HCEC 1CT (cell line): Measurements from ENCODE around the gene ZDHHC24.
"Not testable (repeated sequence)": the region's sequence is repeated elsewhere in the genome, so short reads cannot be mapped to it uniquely, and the experiment has no call there.

Experiments
- DNase-seq: peaks from one replicate; pipeline ENCODE4 v3.0.0-alpha.2; 2017

Gene ZDHHC24

GRCh38 chr11:66543263-66544107 is 2.4 kb downstream of the ZDHHC24 start:
- DNase-seq = peak; percentile 27

DNA sequence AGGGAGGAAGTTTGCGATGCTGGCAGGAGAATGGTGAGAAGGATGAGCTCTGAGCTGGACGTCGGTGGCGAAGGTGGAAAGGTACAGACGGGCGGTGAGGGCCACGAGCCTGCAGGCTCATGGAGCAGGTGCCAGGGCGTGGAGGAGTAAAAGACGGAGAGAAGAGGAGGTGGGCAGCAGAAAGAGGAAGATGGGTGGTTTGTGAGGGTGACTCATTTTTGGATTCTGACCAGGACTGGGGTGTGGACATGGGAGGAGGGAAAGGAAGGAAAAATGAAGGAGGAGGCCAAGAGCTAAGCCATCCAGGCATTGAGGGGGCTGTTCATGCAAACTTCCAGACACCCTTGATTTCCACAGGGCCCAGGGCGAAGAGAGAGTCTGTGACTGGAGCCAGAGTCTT is 3.5 kb downstream of the ZDHHC24 start:
- DNase-seq = no peak

DNA sequence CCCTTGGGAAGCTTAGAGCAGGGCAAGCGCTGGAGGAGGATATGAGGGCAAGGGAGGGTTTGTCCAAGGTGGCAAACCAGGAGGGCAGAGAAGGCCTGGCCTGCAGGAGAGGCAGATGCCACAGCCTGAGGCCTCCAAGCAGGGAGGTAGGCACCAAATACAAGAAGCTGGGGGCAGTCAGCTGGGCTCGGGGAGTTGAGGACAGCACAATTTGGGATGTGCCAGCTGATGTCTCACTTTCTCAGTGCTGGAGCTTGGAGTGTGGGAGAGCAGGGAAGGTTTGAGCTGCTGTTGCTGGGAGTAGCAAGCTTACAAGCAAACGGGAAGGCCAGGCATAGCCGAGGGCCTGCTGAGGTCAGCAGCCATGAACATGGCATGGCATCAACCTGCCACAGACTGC is 4.0 kb downstream of the ZDHHC24 start:
- no peak for DNase-seq

GRCh38 chr11:66540598-66540997 is 5.2 kb downstream of the ZDHHC24 start:
- not testable (repeated sequence) for DNase-seq

GRCh38 chr11:66539870-66540213 is 6.0 kb downstream of the ZDHHC24 start:
- no peak for DNase-seq

GRCh38 chr11:66539170-66539869 is 6.5 kb downstream of the ZDHHC24 start:
- DNase-seq = no peak

DNA sequence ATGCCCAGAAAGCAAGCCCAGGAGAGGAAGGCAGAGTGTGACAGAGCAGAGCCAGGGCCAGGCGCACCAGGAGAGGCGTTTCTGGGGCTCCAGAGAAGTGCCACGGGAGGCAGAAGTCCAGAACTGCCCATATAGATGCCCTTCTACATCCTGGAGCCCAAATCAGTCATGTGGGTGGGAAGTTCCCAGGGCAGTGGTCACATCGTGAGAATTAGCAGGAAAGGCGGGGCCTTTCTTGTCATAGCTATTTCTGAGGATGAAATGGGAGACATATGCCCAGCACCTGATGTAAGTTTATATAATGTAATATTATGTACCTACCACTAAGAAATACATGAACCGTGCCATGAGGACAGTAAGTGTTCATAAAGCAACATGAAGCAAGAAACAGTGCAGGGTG is 13.1 kb downstream of the ZDHHC24 start:
- DNase-seq = no peak

DNA sequence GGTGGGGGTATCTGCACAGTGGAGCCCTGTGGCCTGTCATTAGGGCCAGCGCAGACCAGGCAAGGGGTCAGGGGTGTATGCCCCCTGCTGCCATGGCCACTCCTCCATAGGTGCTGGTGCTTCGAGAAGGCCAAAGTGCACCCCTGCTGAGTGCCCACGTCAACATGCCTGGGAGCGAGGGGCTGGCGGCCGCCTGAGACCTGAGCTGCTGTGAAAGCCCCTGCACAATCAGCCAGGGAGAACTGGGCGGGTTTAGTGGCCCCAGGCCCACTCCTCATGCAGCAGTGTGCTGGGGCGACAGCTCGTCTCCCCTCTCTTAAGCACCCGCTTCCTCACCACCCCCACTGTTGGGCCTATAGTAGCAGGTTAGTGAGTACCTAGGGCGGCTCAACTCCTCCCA is 14.0 kb downstream of the ZDHHC24 start:
- DNase-seq = no peak

DNA sequence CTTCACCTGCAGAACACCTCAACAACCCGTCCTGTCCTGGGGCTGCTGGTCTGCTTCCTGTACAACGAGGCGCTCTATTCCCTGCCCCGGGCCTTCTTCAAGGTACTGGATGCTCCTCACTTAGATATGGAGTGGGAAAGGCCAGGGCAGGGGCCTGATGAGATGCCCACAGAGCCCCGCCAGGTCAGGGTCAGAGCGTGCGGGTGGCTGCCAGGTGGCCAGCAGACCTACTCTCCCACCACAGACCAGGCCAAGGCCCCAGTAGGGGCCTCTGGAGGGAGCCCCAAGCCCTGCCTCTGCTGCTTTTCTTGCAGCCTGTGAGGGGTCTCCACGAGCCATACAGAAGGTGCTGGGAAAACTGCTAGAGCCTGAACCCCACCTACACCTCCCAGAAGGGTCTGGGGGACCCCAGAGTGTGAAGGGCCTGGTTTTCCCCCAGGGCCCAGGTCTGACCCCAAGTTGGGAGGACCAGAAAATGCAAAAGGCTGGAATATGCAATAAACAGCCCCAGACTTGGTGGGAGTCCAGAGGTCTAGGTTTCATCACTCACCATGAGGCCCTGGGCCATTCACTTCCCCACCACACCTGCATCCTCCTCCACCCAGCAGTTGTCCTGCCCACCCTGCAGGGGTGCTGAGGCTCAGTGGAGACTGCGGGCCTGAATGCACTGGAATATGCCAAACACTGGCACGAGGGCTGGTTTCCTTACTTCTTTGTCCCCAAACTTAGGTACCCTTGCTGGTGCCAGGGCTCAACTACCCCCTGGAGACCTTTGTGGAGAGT is 14.7 kb downstream of the ZDHHC24 start:
- DNase-seq = no peak

DNA sequence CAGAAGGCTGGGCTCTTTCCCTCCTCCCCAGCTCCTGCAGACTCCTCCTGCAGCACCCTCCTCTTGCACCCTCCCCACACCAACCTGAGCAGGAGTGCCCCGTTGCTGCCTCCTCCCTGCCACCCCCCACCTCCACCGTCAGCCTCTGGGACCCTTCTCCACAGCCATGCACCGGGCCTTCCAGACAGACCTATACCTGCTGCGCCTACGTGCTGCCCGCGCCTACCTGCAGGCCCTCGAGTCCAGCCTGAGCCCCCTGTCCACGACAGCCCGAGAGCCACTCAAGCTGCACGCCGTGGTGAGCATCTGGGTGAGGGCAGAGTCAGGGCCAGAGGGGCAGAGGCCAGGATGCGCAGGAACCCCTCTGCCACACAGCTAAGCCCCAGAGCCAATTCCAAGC is 16.2 kb downstream of the ZDHHC24 start:
- DNase-seq = no peak

GRCh38 chr11:66529069-66529468 is 16.8 kb downstream of the ZDHHC24 start:
- no peak for DNase-seq

DNA sequence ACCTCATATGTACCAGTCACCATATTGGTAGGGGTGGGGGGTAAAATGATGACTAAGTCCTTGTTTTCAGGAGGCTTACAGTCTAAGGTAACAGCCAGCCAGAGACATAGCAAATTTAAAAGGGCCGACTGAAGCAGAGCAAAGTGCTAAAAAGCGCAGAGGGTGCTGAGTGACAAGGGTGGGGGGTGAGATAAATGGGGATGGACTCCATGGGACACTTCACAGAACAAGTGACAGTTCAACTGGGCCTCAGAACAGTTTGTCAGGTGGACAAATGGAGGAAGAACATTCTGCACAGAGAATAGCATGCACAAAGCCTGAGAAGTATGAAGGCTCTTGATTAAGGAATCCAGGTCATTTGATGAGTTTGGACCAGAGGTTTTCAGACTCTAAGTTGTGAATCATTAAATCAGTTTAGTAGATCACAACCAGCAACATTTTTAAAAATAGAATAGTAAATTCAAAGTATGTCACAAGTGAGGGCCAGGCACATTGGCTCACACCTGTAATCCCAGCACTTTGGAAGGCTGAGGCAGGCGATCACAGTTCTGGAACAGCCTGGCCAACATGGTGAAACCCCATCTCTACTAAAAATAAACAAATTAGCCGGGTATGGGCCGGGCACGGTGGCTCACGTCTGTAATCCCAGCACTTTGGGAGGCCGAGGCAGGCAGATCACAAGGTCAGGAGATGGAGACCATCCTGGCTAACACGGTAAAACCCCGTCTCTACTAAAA is 21.4 kb downstream of the ZDHHC24 start:
- no peak for DNase-seq

- no peak for DNase-seq
Measured at GRCh38 chr11:66523611-66524010, 22.2 kb downstream of the ZDHHC24 start.

GRCh38 chr11:66510990-66511339 is 34.9 kb downstream of the ZDHHC24 start:
- no peak for DNase-seq

DNA sequence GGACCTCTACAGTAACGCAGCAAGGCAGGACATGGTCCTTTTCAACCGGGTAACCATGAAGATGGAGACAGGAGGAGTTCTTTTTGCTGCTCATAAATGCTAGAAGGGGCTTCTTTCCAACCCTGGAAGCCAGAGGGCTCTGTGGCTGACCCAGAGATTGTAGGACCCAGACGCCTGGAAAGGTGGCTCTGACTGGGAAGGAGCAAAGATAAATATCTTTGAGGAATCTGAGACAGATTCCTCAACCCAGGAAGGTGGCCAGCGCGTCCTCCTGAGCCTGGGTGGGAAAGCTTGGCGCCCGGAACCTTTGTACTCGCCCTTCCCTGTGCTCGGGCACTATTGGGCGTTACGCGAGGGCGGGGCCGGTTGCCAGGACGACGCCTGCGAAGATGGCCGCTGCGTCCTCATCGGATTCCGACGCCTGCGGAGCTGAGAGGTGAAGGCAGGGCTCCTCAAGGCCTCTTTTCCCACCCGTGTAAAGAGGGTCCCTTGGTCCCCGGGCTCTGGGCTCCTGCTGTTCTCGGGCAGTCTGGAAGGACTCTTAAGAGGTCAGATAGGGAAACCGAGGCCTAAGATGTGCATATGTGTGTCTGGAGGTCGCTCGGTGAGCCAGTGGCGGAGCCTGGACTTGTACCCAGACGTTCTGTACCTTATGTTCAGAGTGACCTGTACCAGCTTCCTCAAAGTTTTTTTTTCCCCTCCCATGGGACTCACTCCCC is 35.4 kb downstream of the ZDHHC24 start, which contains the start of gene BBS1:
TSS of gene BBS1 (plus strand) at position 365 of the 719 bp plus-strand sequence. CDS start at position 390, 25 bp downstream.
- peak; percentile 77 for DNase-seq

DNA sequence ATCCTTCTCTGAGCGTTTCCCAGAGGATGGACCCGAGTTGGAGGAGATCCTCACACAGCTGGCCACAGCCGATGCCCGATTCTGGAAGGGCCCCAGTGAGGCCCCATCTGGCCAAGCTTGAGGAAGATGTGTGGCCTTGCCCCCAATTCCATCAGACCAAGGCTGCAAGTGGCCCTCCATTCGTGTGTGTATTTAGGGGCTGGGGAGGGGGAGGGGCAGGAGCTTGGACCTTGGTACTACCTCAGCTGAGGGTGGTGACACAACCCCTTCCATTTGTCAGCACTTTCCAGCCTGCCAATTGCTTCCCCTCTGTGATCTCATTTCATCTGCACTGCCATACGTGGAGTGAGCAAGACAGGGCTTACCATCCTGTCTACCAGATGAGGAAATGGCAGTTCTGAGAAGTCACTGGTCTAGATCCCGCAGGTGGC is 36.7 kb downstream of the ZDHHC24 start:
- no peak for DNase-seq

- no peak for DNase-seq
Measured at GRCh38 chr11:66505276-66505816, 40.5 kb downstream of the ZDHHC24 start.

DNA sequence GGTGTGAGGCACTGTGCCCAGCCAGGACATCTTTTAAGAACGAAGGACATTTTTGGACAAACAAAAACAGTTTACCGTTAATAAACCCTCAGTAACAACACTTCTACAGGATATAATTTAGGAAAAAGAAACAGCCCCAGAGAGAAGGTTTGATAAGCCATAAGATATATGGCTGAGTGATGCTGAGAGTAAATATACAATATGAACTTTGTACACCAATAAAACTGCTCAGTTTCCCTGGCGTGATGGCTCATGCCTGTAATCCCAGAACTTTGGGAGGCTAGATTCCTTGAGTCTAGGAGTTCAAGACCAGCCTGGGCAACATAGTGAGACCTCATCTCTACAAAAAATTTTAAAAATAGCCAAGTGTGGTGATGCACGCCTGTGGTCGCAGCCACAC is 47.3 kb downstream of the ZDHHC24 start:
- DNase-seq = no peak

DNA sequence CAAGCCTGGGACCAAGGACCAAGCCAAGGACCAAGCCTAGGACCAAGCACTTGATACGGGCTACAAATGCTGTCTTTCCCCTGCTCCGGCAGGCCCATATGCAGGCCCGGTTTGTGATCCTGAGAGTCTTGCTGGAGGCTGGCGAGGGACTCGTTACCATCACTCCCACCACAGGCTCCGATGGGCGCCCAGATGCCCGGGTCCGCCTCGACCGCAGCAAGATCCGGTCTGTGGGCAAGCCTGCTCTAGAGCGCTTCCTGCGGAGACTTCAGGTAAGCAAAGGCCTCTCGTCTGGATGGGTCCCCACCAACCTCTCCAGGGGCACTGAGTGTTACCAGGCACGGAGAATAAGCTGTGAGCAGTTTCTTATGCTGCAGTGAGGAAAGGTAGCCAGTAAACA is 48.6 kb downstream of the ZDHHC24 start:
- no peak for DNase-seq

- DNase-seq = no peak
Measured at GRCh38 chr11:66495401-66495854, 50.4 kb downstream of the ZDHHC24 start.

DNA sequence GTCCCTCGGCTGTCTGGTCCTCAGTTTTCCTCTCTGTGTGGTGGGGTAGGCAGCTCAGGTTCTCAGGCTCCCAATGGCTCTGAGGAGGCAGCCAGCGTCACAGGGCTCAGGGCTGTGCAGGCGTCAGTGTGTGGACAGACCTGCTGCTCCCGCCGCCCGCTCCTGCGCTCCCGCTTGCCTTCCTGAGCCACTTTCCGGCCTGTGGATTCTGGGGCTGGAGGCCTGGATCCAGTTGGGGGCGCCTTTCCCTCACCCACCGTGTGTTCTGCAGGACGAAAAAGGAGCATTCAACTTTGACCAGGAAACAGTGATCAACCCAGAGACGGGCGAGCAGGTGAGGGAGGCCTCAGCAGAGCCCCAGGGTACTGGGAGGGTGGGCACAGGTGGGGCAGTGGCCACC is 50.9 kb downstream of the ZDHHC24 start:
- DNase-seq = no peak

- no peak for DNase-seq
Measured at GRCh38 chr11:66494458-66494857, 51.4 kb downstream of the ZDHHC24 start.
